B cell (primary cell): ENCODE results near the gene RABAC1. TPM values are rescaled to one million over a fixed set of nuclear protein-coding genes. Genes with fewer than 3 reads are reported as not detected.

Experiments used
- ATAC-seq: fragments of 200-7000 bp; cut with Tn5 transposase; one replicate; pipeline ENCODE4 v1.10.0; 2021; ENCODE audit warnings: low read depth, mild to moderate bottlenecking, moderate number of reproducible peaks, moderate library complexity
- CTCF ChIA-PET: fragments of 350-600 bp; sonication (Branson Sonifier 250); formaldehyde crosslinking; loops from one replicate; lab custom pipeline; 2021; ENCODE audit warnings: antibody characterized with exemption, inconsistent platforms; lab: Charles Lee
- POLR2A ChIA-PET: fragments of 350-600 bp; sonication (Branson Sonifier 250); formaldehyde crosslinking; loops from one replicate; lab custom pipeline; 2021; ENCODE audit warnings: antibody characterized with exemption; lab: Charles Lee
- DNase-seq: peaks from one replicate; pipeline ENCODE4 v3.0.0; 2013
- H2AFZ ChIP-seq: 2 replicates; pipeline ENCODE4 v1.6.1; 2012; ENCODE audit warnings: mild to moderate bottlenecking, low read depth, low read length; ENCODE audit not compliant: insufficient read depth, poor library complexity, severe bottlenecking
- H3K27ac ChIP-seq, 2 donors: 1 replicate in 1 of 2; 2 replicates in 1 of 2; pipeline ENCODE4 v1.5.1; 2012 to 2013; ENCODE audit warnings: low read length in 2 of 2, mild to moderate bottlenecking in 2 of 2, moderate library complexity in 1 of 2
- H3K27me3 ChIP-seq, 4 experiments: fragments of 200-600 bp in 1 of 4; sonication (generic) in 1 of 4; replicated peaks in 1 of 4; 1 replicate in 2 of 4; 2 replicates in 2 of 4; pipeline versions ENCODE4 v1.6.1 to v1.7.0; 2013 to 2016; ENCODE audit warnings: low read length in 3 of 4, mild to moderate bottlenecking in 2 of 4, mixed read lengths in 1 of 4, moderate library complexity in 1 of 4; ENCODE audit not compliant: insufficient read depth in 4 of 4, control insufficient read depth in 3 of 4; ENCODE audit errors: control extremely low read depth in 1 of 4
- H3K36me3 ChIP-seq, 2 experiments: replicated peaks in 1 of 2; 1 replicate in 1 of 2; 2 replicates in 1 of 2; pipeline versions ENCODE4 v1.6.1 to v1.7.1; 2013; ENCODE audit warnings: low read length in 1 of 2; ENCODE audit not compliant: insufficient read depth in 2 of 2, control insufficient read depth in 1 of 2; ENCODE audit errors: control extremely low read depth in 1 of 2, extremely low read depth in 1 of 2
- H3K4me1 ChIP-seq, 2 donors: fragments of 200-600 bp in 1 of 2; sonication (generic) in 1 of 2; 1 replicate in 1 of 2; 2 replicates in 1 of 2; pipeline versions ENCODE4 v1.5.1 to v1.6.1; 2013 to 2017; ENCODE audit warnings: low read length in 2 of 2; ENCODE audit not compliant: control insufficient read depth in 2 of 2, insufficient read depth in 2 of 2
- H3K4me2 ChIP-seq: replicated peaks from 2 replicates; pipeline ENCODE3; 2012; ENCODE audit warnings: mild to moderate bottlenecking, low read depth, low read length; ENCODE audit not compliant: poor library complexity, severe bottlenecking
- H3K4me3 ChIP-seq, 5 experiments: fragments of 200-600 bp in 1 of 5; sonication (generic) in 1 of 5; 1 replicate in 3 of 5; 2 replicates in 2 of 5; pipeline versions ENCODE4 v1.5.1 to v1.7.0; 2011 to 2016; ENCODE audit warnings: low read length in 4 of 5, mild to moderate bottlenecking in 4 of 5, low read depth in 2 of 5, control low read depth in 1 of 5, moderate library complexity in 1 of 5; ENCODE audit not compliant: insufficient read depth in 1 of 5; ENCODE audit errors: control extremely low read depth in 1 of 5, extremely low read depth in 1 of 5
- H3K79me2 ChIP-seq: fragments of 200-600 bp; sonication (generic); one replicate; pipeline ENCODE4 v1.6.0; 2016; ENCODE audit warnings: low read length; ENCODE audit not compliant: control insufficient read depth, insufficient read depth
- H3K9ac ChIP-seq: fragments of 200-600 bp; sonication (generic); 2 replicates; pipeline ENCODE4 v1.6.1; 2017; ENCODE audit warnings: mild to moderate bottlenecking, low read length, moderate library complexity
- H3K9me3 ChIP-seq, 3 donors: one replicate each; pipeline versions ENCODE4 v1.6.1 to v1.7.1; 2013; ENCODE audit warnings: low read length in 2 of 3; ENCODE audit not compliant: control insufficient read depth in 2 of 3, insufficient read depth in 1 of 3; ENCODE audit errors: control extremely low read depth in 1 of 3
- H4K20me1 ChIP-seq: 2 replicates; pipeline ENCODE4 v1.6.0; 2012; ENCODE audit warnings: mild to moderate bottlenecking, low read length; ENCODE audit not compliant: insufficient read depth, control insufficient read depth, poor library complexity, severe bottlenecking
- H3K27ac Mint-ChIP-seq: one replicate; pipeline ENCODE4 v1.8.0; 2021; ENCODE audit warnings: mixed read lengths
- H3K27me3 Mint-ChIP-seq: one replicate; pipeline ENCODE4 v1.8.0; 2021; ENCODE audit warnings: mixed read lengths
- H3K4me1 Mint-ChIP-seq: one replicate; pipeline ENCODE4 v1.8.0; 2021; ENCODE audit warnings: mixed read lengths
- H3K4me3 Mint-ChIP-seq: one replicate; pipeline ENCODE4 v1.8.0; 2021; ENCODE audit warnings: mixed read lengths
- H3K9me3 Mint-ChIP-seq: one replicate; pipeline ENCODE4 v1.8.0; 2022; ENCODE audit warnings: mixed read lengths; ENCODE audit not compliant: insufficient read depth
- CTCF ChIP-seq: fragments of 200-600 bp; IDR thresholded peaks from one replicate; pipeline ENCODE4 v1.8.0; 2022; ENCODE audit warnings: antibody characterized with exemption, mild to moderate bottlenecking
- WGBS: methylation state at CpG from one replicate; pipeline ENCODE4 v1.1.5; 2013; ENCODE audit warnings: missing lambda C conversion rate; ENCODE audit not compliant: insufficient coverage; 5-methylcytosine and 5-hydroxymethylcytosine counted together
- intact Hi-C: fragments of 100-400 bp; cut with micrococcal nuclease; formaldehyde crosslinking; loops from one replicate; pipeline ENCODE4 v1.10.0; 2022
- polyA plus RNA-seq: library from polyadenylated mRNA; depleted of rRNA; stranded (reverse); fragments of >200 nt; gene quantifications from 2 replicates; pipeline ENCODE4 v1.2.3, GENCODE V29; 2012
- total RNA-seq, 2 donors: library from RNA; stranded (reverse); fragments of 120-200 nt in 1 of 2; gene quantifications; 1 replicate in 1 of 2; 2 replicates in 1 of 2; pipeline versions ENCODE4 v1.2.3 to v1.2.4, GENCODE V29; 2013 to 2022

The RABAC1 gene
- total and polyA plus RNA-seq, 2 donors (not counting 1 experiment from before 2014, with no cell fraction given) = 146 to 190 TPM

GRCh38 chr19:41928754-41929535 lies 30.2 kb downstream of the RABAC1 start:
- intact Hi-C loops = loop anchor here (2.0 kb wide), 2 partner anchors 14 to 16 kb away; no protein-coding TSS in a partner anchor

More at GRCh38 chr19:41928754-41929535, 30.2 kb downstream of the RABAC1 start:
- WGBS = 13% methylated on average over 11 of the region's 29 CpGs
- Mint-ChIP-seq H3K27me3 (peaks cover 5% of the 10 kb centered on the region), H3K4me1 (peaks cover 36% of the 10 kb centered on the region), H3K27ac (peak overlapping the region; percentile 87), H3K9me3 (no peaks in the 10 kb centered on the region), H3K4me3 (no peak overlapping the region)
- no peaks in the 10 kb centered on the region for H3K36me3 ChIP-seq
- no peaks in the 10 kb centered on the region for H4K20me1 ChIP-seq
- H3K27me3 ChIP-seq = peaks cover 0 to 34% (median 6%) of the 10 kb centered on the region in 4 experiments
- H3K79me2 ChIP-seq = peaks cover 4% of the 10 kb centered on the region
- ChIA-PET POLR2A (interaction anchor here (0.6 to 2.5 kb wide), 5 partner anchors 12 to 52 kb away, joined by 3 to 17 read pairs (median 5); partner anchors contain the start of gene CD79A), CTCF (interaction anchor here (1.0 to 4.4 kb wide), 11 partner anchors 12 to 94 kb away, joined by 3 to 28 read pairs (median 4); no protein-coding TSS in a partner anchor)
- no peak for TF ChIP-seq CTCF
- no peak overlapping the region for H3K27ac ChIP-seq
- peak overlapping the region; percentile 83 for H2AFZ ChIP-seq
- ATAC-seq (peak; percentile 63), DNase-seq (peak; percentile 74)
- H3K9me3 ChIP-seq = no peaks in the 10 kb centered on the region
- H3K4me3 ChIP-seq = peak overlapping the region; percentile 22 to 72 (median 60)
- H3K4me2 ChIP-seq = peak overlapping the region; percentile 94
- peak overlapping the region; percentile 73 for H3K9ac ChIP-seq
- peaks cover 53 to 62% of the 10 kb centered on the region in 2 donors for H3K4me1 ChIP-seq
